ENCODE measurements around the gene FAM76A. TPM values are rescaled to one million over a fixed set of nuclear protein-coding genes. Genes with fewer than 3 reads are reported as not detected.

Gene FAM76A
- total and polyA plus RNA-seq, 2 donors (not counting 3 experiments of a cell fraction or from before 2014, with no cell fraction given) = 1.8 to 12.8 TPM

DNA sequence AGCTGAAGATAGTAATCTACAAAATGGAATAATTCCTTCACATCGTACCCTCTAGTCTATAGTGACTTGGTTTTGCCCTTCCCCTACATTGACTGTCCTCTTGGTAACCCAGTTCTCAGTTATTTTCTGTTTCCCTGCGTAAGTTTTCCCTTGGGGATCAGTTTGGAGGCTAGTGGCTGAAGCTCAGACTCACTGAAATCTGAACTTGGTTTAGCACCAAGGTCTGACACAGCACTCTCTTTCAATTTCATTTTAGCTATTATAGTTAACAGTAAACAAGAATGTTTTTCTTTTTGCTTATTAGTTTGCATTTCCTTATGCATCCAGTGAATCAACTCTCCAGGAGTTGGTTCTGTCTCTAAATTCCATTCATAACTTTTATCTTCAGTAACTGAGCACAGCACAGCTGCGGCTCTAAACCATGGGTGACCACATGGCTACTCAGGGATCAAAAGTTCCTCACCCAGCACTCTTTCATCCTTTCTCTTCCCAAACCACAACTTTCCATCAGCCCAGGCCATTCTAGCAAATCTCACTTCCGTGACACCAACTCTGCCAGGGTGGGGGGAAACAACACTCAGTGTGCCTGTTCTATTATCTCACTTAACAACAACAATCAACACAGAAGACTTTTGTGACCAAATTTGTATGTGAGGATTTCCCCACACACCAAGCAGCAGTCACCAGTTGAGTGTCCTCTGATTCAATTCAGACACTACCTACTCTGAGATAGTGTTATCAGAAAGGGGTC, 36.2 kb upstream of the FAM76A start:
- H3K9me3 ChIP-seq (replicated peaks; ENCODE audit: control insufficient read depth, insufficient read depth, low read length) = no peaks in the 10 kb centered on the region
- no TSS peak for BruUV-seq (replicated peaks)
- intact Hi-C loops (cut with micrococcal nuclease) (no loop called here), dilution Hi-C loops (cut with MboI; ENCODE audit: extremely low pct_ligation_motif_present, low sequenced_read_pairs) (no loop called here)
- ChIA-PET POLR2A (no interaction called here), CTCF (interaction anchor here (4.8 kb wide), 1 partner anchor 20 kb away, joined by 16 read pairs; no protein-coding TSS in a partner anchor)
- H2AFZ ChIP-seq (ENCODE audit: low read depth, low read length) = no peak overlapping the region
- H3K4me3 ChIP-seq (replicated peaks in 1 of 3; ENCODE audit: insufficient read depth in 1 of 3, low read depth in 1 of 3, low read length in 3 of 3) = no peak overlapping the region
- no peaks in the 10 kb centered on the region for H4K20me1 ChIP-seq (replicated peaks; ENCODE audit: control insufficient read depth, extremely low read depth, insufficient read depth, low read length)
- DNase-seq (ENCODE audit: low read depth, low spot score) (no peak), FAIRE-seq (no peak)
- H3K9ac ChIP-seq (replicated peaks; ENCODE audit: extremely low read depth, insufficient read depth, low read length) = no peak overlapping the region
- H3K4me2 ChIP-seq (ENCODE audit: insufficient read depth, low read length) = no peak overlapping the region
- no peaks in the 10 kb centered on the region for H3K36me3 ChIP-seq (ENCODE audit: control insufficient read depth in 2 of 2, extremely low read depth in 1 of 2, insufficient read depth in 2 of 2, low read length in 2 of 2)
- peaks cover 18 to 32% of the 10 kb centered on the region in 2 experiments for H3K27me3 ChIP-seq (ENCODE audit: control insufficient read depth in 2 of 2, insufficient read depth in 2 of 2, low read length in 2 of 2)
- H3K79me2 ChIP-seq (ENCODE audit: control insufficient read depth, insufficient read depth, low read length) = no peaks in the 10 kb centered on the region
- H3K27ac ChIP-seq (ENCODE audit: insufficient read depth, low read depth, low read length) = no peak overlapping the region
- H3K9me1 ChIP-seq (replicated peaks; ENCODE audit: control insufficient read depth, extremely low read depth, insufficient read depth, low read length) = no peaks in the 10 kb centered on the region
- H3K4me1 ChIP-seq (ENCODE audit: control insufficient read depth, extremely low read depth, insufficient read depth, low read length) = no peaks in the 10 kb centered on the region
- TF ChIP-seq MYC (IDR thresholded peaks at IDR 0.05; ENCODE audit: low read depth, low read length) = no peak
- no peak for TF ChIP-seq JUN (IDR thresholded peaks at IDR 0.05; ENCODE audit: borderline replicate concordance, insufficient read depth, insufficient read length, low read depth)
- no peak for TF ChIP-seq EZH2 (IDR thresholded peaks at IDR 0.05; ENCODE audit: borderline replicate concordance, low read depth, low read length, severe bottlenecking)
- TF ChIP-seq FOS (IDR thresholded peaks at IDR 0.05; ENCODE audit: borderline replicate concordance, insufficient read depth, low read length) = no peak
- no peak for TF ChIP-seq GATA2 (IDR thresholded peaks at IDR 0.05; ENCODE audit: insufficient read depth, insufficient read length, low read depth, low read length)
- TF ChIP-seq, protein P1, sequence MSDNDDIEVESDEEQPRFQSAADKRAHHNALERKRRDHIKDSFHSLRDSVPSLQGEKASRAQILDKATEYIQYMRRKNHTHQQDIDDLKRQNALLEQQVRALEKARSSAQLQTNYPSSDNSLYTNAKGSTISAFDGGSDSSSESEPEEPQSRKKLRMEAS (IDR thresholded peaks at IDR 0.05; ENCODE audit: insufficient read depth, insufficient read length) = no peak
- no peak for TF ChIP-seq POLR2AphosphoS5 (IDR thresholded peaks at IDR 0.05; ENCODE audit: insufficient read depth, low read depth, low read length)
- no peak for TF ChIP-seq POLR2A (IDR thresholded peaks at IDR 0.05; ENCODE audit: low read depth, low read length)
- TF ChIP-seq, protein P2, sequence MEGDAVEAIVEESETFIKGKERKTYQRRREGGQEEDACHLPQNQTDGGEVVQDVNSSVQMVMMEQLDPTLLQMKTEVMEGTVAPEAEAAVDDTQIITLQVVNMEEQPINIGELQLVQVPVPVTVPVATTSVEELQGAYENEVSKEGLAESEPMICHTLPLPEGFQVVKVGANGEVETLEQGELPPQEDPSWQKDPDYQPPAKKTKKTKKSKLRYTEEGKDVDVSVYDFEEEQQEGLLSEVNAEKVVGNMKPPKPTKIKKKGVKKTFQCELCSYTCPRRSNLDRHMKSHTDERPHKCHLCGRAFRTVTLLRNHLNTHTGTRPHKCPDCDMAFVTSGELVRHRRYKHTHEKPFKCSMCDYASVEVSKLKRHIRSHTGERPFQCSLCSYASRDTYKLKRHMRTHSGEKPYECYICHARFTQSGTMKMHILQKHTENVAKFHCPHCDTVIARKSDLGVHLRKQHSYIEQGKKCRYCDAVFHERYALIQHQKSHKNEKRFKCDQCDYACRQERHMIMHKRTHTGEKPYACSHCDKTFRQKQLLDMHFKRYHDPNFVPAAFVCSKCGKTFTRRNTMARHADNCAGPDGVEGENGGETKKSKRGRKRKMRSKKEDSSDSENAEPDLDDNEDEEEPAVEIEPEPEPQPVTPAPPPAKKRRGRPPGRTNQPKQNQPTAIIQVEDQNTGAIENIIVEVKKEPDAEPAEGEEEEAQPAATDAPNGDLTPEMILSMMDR (IDR thresholded peaks at IDR 0.05; ENCODE audit: extremely low read depth in 1 of 2, insufficient read depth in 1 of 2, low read depth in 1 of 2, low read length in 2 of 2) = no peak
